Measurements from ENCODE around the gene THSD4. TPM values are rescaled to one million over a fixed set of nuclear protein-coding genes. Genes with fewer than 3 reads are reported as not detected.
A peak's percentile ranks its signal among the peaks of the same experiment; 100 is the strongest.

The THSD4 gene
- total RNA-seq, 1 experiment from 2014 or later, result 0.29 TPM

GRCh38 chr15:71662306-71662705, 547.0 kb downstream of the THSD4 start:
- no peak overlapping the region for H3K4me3 Mint-ChIP-seq (ENCODE audit: unreplicated experiment)
- no peak overlapping the region for H3K4me3 ChIP-seq (ENCODE audit: low read depth, low read length)
- intact Hi-C loops (cut with micrococcal nuclease; ENCODE audit: unreplicated experiment), result no loop called here
- no peaks in the 10 kb centered on the region for H3K27me3 Mint-ChIP-seq (ENCODE audit: insufficient read depth, unreplicated experiment)
- peaks cover 38% of the 10 kb centered on the region for H3K4me1 ChIP-seq
- peak overlapping the region; percentile 60 for H3K27ac Mint-ChIP-seq (ENCODE audit: unreplicated experiment)
- ChIA-PET POLR2A (no interaction called here), CTCF (no interaction called here)
- H3K36me3 Mint-ChIP-seq (ENCODE audit: insufficient read depth, unreplicated experiment), result no peaks in the 10 kb centered on the region
- H3K36me3 ChIP-seq (ENCODE audit: control insufficient read depth, insufficient read depth, low read length), result no peaks in the 10 kb centered on the region
- H3K9me3 Mint-ChIP-seq (ENCODE audit: unreplicated experiment), result peaks cover 18% of the 10 kb centered on the region
- TF ChIP-seq CTCF (IDR thresholded peaks at IDR 0.05; ENCODE audit: insufficient read depth in 1 of 2, low read depth in 1 of 2, low read length in 1 of 2, severe bottlenecking in 1 of 2, unreplicated experiment in 1 of 2), result no peak
- peaks cover 32% of the 10 kb centered on the region for H3K4me1 Mint-ChIP-seq (ENCODE audit: low read depth, unreplicated experiment)
- no peak for DNase-seq
- H3K27me3 ChIP-seq (replicated peaks; ENCODE audit: control insufficient read depth, insufficient read depth, low read length), result no peaks in the 10 kb centered on the region
- no peaks in the 10 kb centered on the region for H3K9me3 ChIP-seq
- no TSS peak for BruUV-seq (replicated peaks)

GRCh38 chr15:71664622-71665021, 549.4 kb downstream of the THSD4 start:
- Mint-ChIP-seq H3K4me3 (ENCODE audit: unreplicated experiment) (no peak overlapping the region), H3K27me3 (ENCODE audit: insufficient read depth, unreplicated experiment) (no peaks in the 10 kb centered on the region)

GRCh38 chr15:71666763-71667620, 551.7 kb downstream of the THSD4 start:
- Mint-ChIP-seq H3K4me1 (ENCODE audit: low read depth, unreplicated experiment) (peaks cover 7% of the 10 kb centered on the region), H3K4me3 (ENCODE audit: unreplicated experiment) (no peak overlapping the region), H3K27ac (ENCODE audit: unreplicated experiment) (no peak overlapping the region), H3K9me3 (ENCODE audit: unreplicated experiment) (peaks cover 18% of the 10 kb centered on the region), H3K27me3 (ENCODE audit: insufficient read depth, unreplicated experiment) (no peaks in the 10 kb centered on the region), H3K36me3 (ENCODE audit: insufficient read depth, unreplicated experiment) (peaks cover 6% of the 10 kb centered on the region)
- Histone ChIP-seq H3K4me1 (peaks cover 14% of the 10 kb centered on the region), H3K27me3 (replicated peaks; ENCODE audit: control insufficient read depth, insufficient read depth, low read length) (no peaks in the 10 kb centered on the region), H3K36me3 (ENCODE audit: control insufficient read depth, insufficient read depth, low read length) (no peaks in the 10 kb centered on the region), H3K4me3 (ENCODE audit: low read depth, low read length) (no peak overlapping the region), H3K9me3 (no peaks in the 10 kb centered on the region; the same call in 1 of the 2 replicates)
- BruUV-seq (replicated peaks), result no TSS peak
- CTCF ChIA-PET, result no interaction called here
- POLR2A ChIA-PET, result no interaction called here
- no peak for DNase-seq
- intact Hi-C loops (cut with micrococcal nuclease; ENCODE audit: unreplicated experiment), result no loop called here
- no peak for TF ChIP-seq CTCF (IDR thresholded peaks at IDR 0.05; ENCODE audit: insufficient read depth in 1 of 2, low read depth in 1 of 2, low read length in 1 of 2, severe bottlenecking in 1 of 2, unreplicated experiment in 1 of 2)

More at GRCh38 chr15:71664622-71665021, 549.4 kb downstream of the THSD4 start:
- POLR2A ChIA-PET, result no interaction called here
- H3K36me3 ChIP-seq (ENCODE audit: control insufficient read depth, insufficient read depth, low read length), result no peaks in the 10 kb centered on the region
- CTCF ChIA-PET, result no interaction called here
- Mint-ChIP-seq H3K9me3 (ENCODE audit: unreplicated experiment) (peaks cover 18% of the 10 kb centered on the region), H3K36me3 (ENCODE audit: insufficient read depth, unreplicated experiment) (peaks cover 6% of the 10 kb centered on the region), H3K4me1 (ENCODE audit: low read depth, unreplicated experiment) (peaks cover 24% of the 10 kb centered on the region), H3K27ac (ENCODE audit: unreplicated experiment) (no peak overlapping the region)
- peaks cover 35% of the 10 kb centered on the region for H3K4me1 ChIP-seq
- BruUV-seq (replicated peaks), result no TSS peak
- H3K27me3 ChIP-seq (replicated peaks; ENCODE audit: control insufficient read depth, insufficient read depth, low read length), result no peaks in the 10 kb centered on the region
- DNase-seq, result no peak
- no peaks in the 10 kb centered on the region; the same call in 1 of the 2 replicates for H3K9me3 ChIP-seq
- intact Hi-C loops (cut with micrococcal nuclease; ENCODE audit: unreplicated experiment), result no loop called here
- H3K4me3 ChIP-seq (ENCODE audit: low read depth, low read length), result no peak overlapping the region
- TF ChIP-seq CTCF (IDR thresholded peaks at IDR 0.05; ENCODE audit: insufficient read depth in 1 of 2, low read depth in 1 of 2, low read length in 1 of 2, severe bottlenecking in 1 of 2, unreplicated experiment in 1 of 2), result no peak
